ENCODE data around the gene MSANTD3.

The MSANTD3 gene

GRCh38 chr9:100466829-100467221 is 39.9 kb downstream of the MSANTD3 start:
- no peak for DNase-seq

- DNase-seq = no peak
These were observed 41.1 kb downstream of the MSANTD3 start for GRCh38 chr9:100468041-100468440.

GRCh38 chr9:100472268-100472667 is 45.3 kb downstream of the MSANTD3 start:
- peak in 1 of 2 experiments; percentile 25 for DNase-seq

GRCh38 chr9:100472788-100473275 is 45.9 kb downstream of the MSANTD3 start, which contains the start of gene TMEFF1:
Gene TMEFF1, plus strand, starts transcription at chr9:100473149. Its CDS starts 396 bp downstream, at chr9:100473545.
- peak; percentile 45 to 46 for DNase-seq

- peak; percentile 36 to 42 for DNase-seq
These were observed 46.5 kb downstream of the MSANTD3 start for GRCh38 chr9:100473276-100474081.

- DNase-seq = peak in 1 of 2 experiments; percentile 11
These were observed 47.4 kb downstream of the MSANTD3 start for GRCh38 chr9:100474082-100474923.

GRCh38 chr9:100474924-100475276 is 48.0 kb downstream of the MSANTD3 start:
- no peak for DNase-seq

GRCh38 chr9:100477241-100477640 is 50.3 kb downstream of the MSANTD3 start:
- DNase-seq = no peak

GRCh38 chr9:100478192-100478591 is 51.2 kb downstream of the MSANTD3 start:
- no peak for DNase-seq

- DNase-seq = no peak
These were observed 52.9 kb downstream of the MSANTD3 start for GRCh38 chr9:100479820-100480219.

GRCh38 chr9:100485196-100485595 is 58.3 kb downstream of the MSANTD3 start:
- no peak for DNase-seq

- no peak for DNase-seq
These were observed 59.7 kb downstream of the MSANTD3 start for GRCh38 chr9:100486479-100487176.

- DNase-seq = no peak
These were observed 61.2 kb downstream of the MSANTD3 start for GRCh38 chr9:100488177-100488576.

GRCh38 chr9:100489836-100490235 is 62.9 kb downstream of the MSANTD3 start:
- no peak for DNase-seq

GRCh38 chr9:100492952-100493351 is 66.0 kb downstream of the MSANTD3 start:
- no peak for DNase-seq

GRCh38 chr9:100498592-100498991 is 71.6 kb downstream of the MSANTD3 start:
- no peak for DNase-seq

- no peak for DNase-seq
These were observed 72.5 kb downstream of the MSANTD3 start for GRCh38 chr9:100499460-100499859.

- DNase-seq = no peak
These were observed 72.9 kb downstream of the MSANTD3 start for GRCh38 chr9:100499866-100500265.

All from Kasumi-1 (cell line).